KBM-7 (cell line): ENCODE data around the gene PDPK1.

ENCODE experiments used
- DNase-seq: peaks from one replicate; pipeline ENCODE4 v3.0.0-alpha.2; 2015
- in situ Hi-C: fragments of 300-500 bp; cut with MboI; formaldehyde crosslinking; loops from 2 replicates; pipeline ENCODE4 v1.14.3; 2020; ENCODE audit warnings: low sequenced_read_pairs, low pct_unique_long_range_greater_than_20kb, mixed read lengths

Gene PDPK1

GRCh38 chr16:2501946-2502895 lies 35.6 kb upstream of the PDPK1 start:
- no peak for DNase-seq

GRCh38 chr16:2505695-2506094 lies 32.1 kb upstream of the PDPK1 start:
- no peak for DNase-seq
- in situ Hi-C loops, result no loop called here

More at GRCh38 chr16:2501946-2502895, 35.6 kb upstream of the PDPK1 start:
- in situ Hi-C loops, result no loop called here

GRCh38 chr16:2507052-2507659 lies 30.7 kb upstream of the PDPK1 start:
- DNase-seq, result peak; percentile 57
- in situ Hi-C loops, result no loop called here

GRCh38 chr16:2507665-2508064 lies 30.2 kb upstream of the PDPK1 start:
- DNase-seq, result no peak
- in situ Hi-C loops, result no loop called here

GRCh38 chr16:2508722-2509400 lies 29.0 kb upstream of the PDPK1 start:
- in situ Hi-C loops, result no loop called here
- DNase-seq, result no peak

- no peak for DNase-seq
- in situ Hi-C loops, result no loop called here
Observed at GRCh38 chr16:2511128-2511800, 26.6 kb upstream of the PDPK1 start.

- no peak for DNase-seq
- in situ Hi-C loops, result no loop called here
Observed at GRCh38 chr16:2511996-2512734, 25.7 kb upstream of the PDPK1 start.

GRCh38 chr16:2512735-2513404 lies 25.0 kb upstream of the PDPK1 start:
- in situ Hi-C loops, result no loop called here
- no peak for DNase-seq

- peak; percentile 90 for DNase-seq
- in situ Hi-C loops, result no loop called here
Observed at GRCh38 chr16:2513405-2514332, 24.2 kb upstream of the PDPK1 start, which contains the start of gene ATP6V0C. Gene ATP6V0C, plus strand, starts transcription at chr16:2513952. Its CDS starts 152 bp downstream, at chr16:2514104.

GRCh38 chr16:2514333-2515179 lies 23.3 kb upstream of the PDPK1 start:
- no peak for DNase-seq

GRCh38 chr16:2515180-2515851 lies 22.5 kb upstream of the PDPK1 start:
- DNase-seq, result peak; percentile 56
- in situ Hi-C loops, result no loop called here

More at GRCh38 chr16:2514333-2515179, 23.3 kb upstream of the PDPK1 start:
- in situ Hi-C loops, result no loop called here

- in situ Hi-C loops, result no loop called here
- DNase-seq, result peak; percentile 84
Observed at GRCh38 chr16:2516391-2517240, 21.2 kb upstream of the PDPK1 start.

- no peak for DNase-seq
- in situ Hi-C loops, result no loop called here
Observed at GRCh38 chr16:2517954-2518605, 19.7 kb upstream of the PDPK1 start.
